ENCODE measurements around the gene INPP5D.
"Not testable (repeated sequence)": the region's sequence is repeated elsewhere in the genome, so short reads cannot be mapped to it uniquely, and the experiment has no call there.

The INPP5D gene

DNA sequence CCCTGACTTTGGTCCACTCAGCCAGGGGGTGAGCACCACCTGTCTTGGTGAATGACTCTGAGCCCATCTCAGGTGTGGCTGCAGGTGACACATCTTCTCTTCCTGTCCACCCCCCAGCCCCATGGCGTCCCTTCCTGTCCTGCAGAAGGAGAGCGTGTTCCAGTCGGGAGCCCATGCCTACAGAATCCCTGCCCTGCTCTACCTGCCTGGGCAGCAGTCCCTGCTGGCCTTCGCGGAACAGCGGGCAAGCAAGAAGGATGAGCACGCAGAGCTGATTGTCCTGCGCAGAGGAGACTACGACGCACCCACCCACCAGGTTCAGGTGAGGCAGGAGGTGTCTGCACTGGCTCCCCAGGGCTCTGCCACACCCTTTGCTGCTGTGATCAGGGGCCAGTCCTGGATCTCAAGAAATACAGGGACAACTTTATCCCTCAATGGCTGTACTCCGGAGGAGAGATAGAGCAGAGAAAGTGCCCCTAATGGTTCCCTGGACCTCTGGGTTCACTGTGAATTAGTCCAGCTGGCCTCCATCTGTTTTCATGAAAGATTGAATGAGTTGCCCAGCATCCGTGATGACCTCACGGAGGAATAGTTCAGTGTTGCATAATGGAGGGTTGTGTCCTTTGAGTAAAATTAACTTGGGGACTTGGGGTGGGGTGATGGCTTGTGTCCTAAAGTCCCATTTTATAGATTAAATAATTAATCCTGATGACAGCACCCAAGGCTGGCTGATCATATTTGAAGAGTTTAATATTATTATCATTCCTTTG is 27.4 kb upstream of the INPP5D start, which contains the start of gene NEU2:
Gene NEU2, plus strand, starts transcription at position 122 of the 770 bp plus-strand sequence. Its CDS starts 0 bp downstream, at position 122.
- no peak for DNase-seq (ENCODE audit: low spot score)

DNA sequence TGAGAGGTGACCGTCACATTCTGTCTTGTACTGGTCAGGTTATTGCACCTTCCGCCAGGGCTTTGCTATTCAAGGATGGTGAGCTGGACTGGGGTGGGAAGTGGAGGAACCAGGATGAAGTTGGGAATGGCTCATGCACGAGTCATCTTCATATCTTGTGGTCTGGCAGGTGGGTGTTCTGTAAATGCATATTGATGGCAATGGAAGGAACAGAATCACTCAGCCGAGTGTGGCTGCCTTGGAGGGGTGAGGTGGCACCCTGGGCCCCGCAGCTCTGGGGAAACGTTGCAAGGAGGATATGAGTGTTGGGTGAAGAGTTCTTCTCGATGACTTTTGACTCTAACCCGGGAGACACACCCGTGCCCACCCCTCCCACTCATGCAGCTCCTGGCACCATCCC is 26.5 kb upstream of the INPP5D start:
- DNase-seq (ENCODE audit: low spot score) = no peak

- no peak for DNase-seq (ENCODE audit: low spot score)
Measured at GRCh38 chr2:233034091-233034882, 25.9 kb upstream of the INPP5D start.

GRCh38 chr2:233035426-233036161 is 24.5 kb upstream of the INPP5D start:
- DNase-seq (ENCODE audit: low spot score) = no peak

- no peak for DNase-seq (ENCODE audit: low spot score)
Measured at GRCh38 chr2:233036162-233036838, 23.8 kb upstream of the INPP5D start.

GRCh38 chr2:233037078-233037477 is 23.1 kb upstream of the INPP5D start:
- DNase-seq (ENCODE audit: low spot score) = no peak

DNA sequence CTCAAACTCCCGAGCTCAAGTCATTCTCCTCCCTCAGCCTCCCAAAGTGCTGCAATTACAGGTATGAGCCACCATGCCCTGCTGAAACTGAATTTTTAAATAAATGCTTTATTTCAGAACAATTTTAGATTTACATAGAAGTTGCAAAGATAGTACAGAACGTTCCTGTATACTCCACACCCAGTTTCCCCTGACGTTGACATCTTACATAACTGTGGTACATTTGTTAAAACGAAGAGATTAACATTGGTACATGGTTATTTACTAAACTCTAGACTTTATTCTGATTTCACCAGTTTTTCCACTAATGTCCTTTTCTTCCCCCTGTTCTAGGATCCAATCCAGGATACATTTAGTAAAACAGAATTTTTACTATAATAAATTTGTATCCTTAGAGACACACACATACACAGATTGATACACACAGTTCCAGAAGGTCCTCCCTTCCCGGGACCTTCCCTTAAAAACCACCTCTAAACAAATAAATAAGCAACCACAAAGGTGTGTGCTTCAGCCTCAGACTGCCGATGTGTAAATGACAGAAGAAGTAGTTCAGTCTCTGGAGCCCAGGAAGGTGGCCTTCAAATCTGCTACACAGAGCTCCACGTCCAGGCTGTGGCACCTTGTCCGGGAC is 20.8 kb upstream of the INPP5D start:
- no peak for DNase-seq (ENCODE audit: low spot score)

- DNase-seq (ENCODE audit: low spot score) = no peak
Measured at GRCh38 chr2:233039846-233040530, 20.2 kb upstream of the INPP5D start.

- DNase-seq (ENCODE audit: low spot score) = no peak
Measured at GRCh38 chr2:233040571-233040970, 19.6 kb upstream of the INPP5D start.

- no peak for DNase-seq (ENCODE audit: low spot score)
Measured at GRCh38 chr2:233041722-233042323, 18.3 kb upstream of the INPP5D start.

DNA sequence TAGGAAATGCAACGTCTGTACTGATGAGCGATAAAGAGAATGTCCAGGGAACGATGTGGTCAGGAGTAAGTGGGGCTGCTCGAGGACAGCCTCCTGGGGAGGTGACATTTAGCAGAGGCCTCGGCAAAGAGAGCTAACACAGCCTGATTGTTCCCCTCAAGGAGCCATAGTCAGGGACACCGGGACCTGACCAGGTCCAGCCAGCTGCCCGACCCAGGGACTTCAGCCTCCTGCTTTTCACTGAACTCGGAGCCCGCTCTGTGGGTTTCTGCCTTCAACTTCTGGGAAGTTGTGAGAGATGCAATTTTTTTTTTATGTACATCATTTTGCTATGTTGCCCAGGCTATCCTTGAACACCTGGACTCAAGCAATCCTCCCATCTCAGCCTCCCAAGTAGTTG is 17.6 kb upstream of the INPP5D start:
- DNase-seq (ENCODE audit: low spot score) = no peak

DNA sequence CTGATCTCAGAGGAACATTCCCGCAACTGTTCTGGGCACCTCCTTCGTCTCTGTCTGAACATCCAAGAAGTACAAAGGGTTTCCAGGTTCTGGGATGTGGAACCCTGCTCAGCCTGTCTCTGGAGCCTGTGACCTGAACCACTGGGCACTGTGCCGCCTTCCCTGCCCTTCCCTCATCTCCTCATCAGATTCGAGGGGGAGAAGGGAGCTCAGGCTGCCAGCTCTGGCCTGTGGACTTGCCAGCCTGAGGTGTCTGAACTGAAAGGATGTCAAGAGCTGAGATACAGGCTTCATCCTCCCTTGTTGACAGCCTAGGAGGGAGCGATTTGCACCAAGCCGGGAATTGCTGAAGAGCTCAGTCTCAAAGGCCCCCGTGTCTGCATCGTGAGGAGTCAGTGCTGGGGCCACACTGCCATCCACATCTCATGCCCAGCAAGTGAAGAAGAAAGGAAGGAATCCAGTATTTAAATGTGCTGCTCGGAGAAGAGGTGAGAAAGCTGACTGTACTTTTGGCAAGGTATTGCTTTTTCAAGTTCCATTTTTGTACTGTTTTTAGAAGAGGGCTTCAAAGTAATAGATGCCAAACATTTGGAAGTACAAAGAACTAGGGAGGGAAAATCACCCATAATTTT is 15.1 kb upstream of the INPP5D start:
- DNase-seq (ENCODE audit: low spot score) = no peak

DNA sequence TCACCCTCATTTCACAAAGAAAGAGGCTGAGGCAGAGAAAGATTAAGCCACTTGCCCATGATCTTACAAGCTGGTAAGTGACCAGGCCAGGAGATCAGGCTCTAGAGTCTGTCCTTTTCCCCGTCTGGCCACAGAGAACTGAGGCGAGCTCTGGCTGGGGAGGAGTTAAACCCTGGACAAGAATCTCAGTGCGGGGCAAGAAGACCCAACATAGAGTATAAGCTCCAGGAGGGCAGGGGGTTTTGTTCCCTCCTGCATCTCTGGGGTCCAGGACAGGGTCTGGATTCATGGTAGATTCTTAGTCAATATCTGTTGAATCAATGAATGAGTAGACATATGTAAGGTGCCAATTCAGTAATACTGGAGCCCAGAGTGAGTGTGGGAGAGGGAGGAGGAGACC is 12.9 kb upstream of the INPP5D start:
- no peak for DNase-seq (ENCODE audit: low spot score)

- no peak for DNase-seq (ENCODE audit: low spot score)
Measured at GRCh38 chr2:233047667-233048066, 12.5 kb upstream of the INPP5D start.

DNA sequence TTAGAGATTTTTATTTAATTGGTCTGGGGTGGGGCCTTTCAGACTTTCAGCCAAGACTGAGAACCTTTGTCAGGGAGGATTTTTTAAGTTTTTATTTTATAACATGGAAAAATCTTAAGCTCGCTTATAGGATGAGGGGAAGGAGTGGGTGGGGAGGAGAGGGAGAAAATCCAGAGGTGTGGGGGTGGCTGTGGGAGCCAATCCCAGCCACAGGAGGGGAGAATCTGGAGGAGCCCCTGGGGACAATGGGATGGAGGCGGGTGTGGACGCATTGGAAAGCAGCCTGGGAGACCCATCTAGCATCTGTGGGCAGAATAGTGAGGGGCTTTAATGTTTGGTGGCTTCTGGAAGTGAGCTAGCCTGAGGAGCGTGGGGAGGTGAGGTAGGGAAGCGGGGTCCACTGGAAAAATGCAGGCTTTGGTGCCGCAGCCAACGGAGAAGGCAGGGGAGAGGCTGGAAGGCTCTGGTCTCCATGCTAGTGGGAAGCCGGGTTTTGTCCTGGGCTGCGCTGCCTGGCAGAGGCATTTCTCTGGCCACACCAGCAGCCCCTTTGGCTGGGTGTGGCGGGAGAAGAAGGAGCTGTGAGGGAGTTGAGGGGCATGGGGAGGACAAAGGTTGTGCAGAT is 11.5 kb upstream of the INPP5D start:
- no peak for DNase-seq (ENCODE audit: low spot score)

DNA sequence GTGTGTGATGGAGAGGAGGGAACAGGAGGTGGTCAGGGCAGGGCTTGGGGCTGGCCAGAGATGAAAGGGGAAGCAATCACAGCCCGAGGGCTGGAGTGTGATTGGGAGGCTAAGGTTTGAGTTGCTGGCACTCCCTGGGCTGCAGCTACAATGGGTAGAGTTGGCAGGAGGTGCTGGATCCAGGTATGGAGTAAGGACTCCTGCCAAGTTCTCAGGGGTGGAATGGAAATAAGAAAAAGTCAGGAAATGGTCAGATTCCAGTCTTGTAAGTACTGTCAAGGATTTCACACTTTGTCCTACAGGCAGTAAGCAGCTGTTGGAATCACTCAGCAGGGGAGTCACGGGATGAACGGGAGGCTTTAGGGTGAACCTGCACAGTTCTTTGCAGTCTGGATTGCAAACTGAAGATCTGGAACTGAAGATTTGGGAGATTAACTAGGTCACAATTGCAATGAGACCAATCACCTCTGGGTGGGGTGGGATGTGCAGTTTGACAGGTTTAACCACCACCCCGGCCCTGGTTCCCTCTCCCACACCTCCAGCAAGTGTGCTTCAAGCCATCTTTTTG is 10.9 kb upstream of the INPP5D start:
- no peak for DNase-seq (ENCODE audit: low spot score)

- DNase-seq (ENCODE audit: low spot score) = no peak
Measured at GRCh38 chr2:233051241-233052149, 8.6 kb upstream of the INPP5D start.

DNA sequence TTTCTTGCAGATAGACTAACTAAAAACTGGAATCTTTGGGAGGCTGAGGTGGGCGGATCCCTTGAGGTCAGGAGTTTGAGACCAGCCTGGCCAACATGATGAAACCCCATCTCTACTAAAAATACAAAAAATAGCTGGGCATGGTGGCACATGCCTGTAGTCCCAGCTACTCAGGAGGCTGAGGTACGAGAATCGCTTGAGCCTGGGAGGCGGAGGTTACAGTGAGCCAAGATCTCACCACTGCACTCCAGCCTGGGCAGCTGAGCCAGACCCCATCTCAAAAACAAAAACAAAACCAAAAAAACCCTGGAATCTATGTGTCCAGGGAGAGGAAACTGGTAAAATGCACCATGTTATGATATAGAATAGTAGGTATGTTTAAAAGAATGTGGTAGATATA is 7.6 kb upstream of the INPP5D start:
- not testable (repeated sequence) for DNase-seq (ENCODE audit: low spot score)

All from hepatic stellate cell (primary cell).